Fibroblast of pulmonary artery (primary cell): ENCODE results near the gene RPS14.
"Not testable (repeated sequence)": the region's sequence is repeated elsewhere in the genome, so short reads cannot be mapped to it uniquely, and the experiment has no call there.

Experiments
- DNase-seq: peaks from one replicate; pipeline ENCODE4 v3.0.0-alpha.2; 2010; ENCODE audit warnings: low read depth
- H3K4me3 ChIP-seq: replicated peaks from 2 replicates; pipeline ENCODE4 v1.5.1; 2011; ENCODE audit warnings: low read depth, mild to moderate bottlenecking, control low read depth, low read length, moderate library complexity
- CTCF ChIP-seq: IDR thresholded peaks from 2 replicates; pipeline ENCODE4 v1.5.1; 2011; ENCODE audit warnings: mild to moderate bottlenecking, control low read depth, low read length, inconsistent platforms; ENCODE audit errors: missing control alignments

Gene RPS14

GRCh38 chr5:150479416-150479815, 29.9 kb upstream of the RPS14 start:
- DNase-seq: no peak
- H3K4me3 ChIP-seq: no peak overlapping the region
- no peak for TF ChIP-seq CTCF

GRCh38 chr5:150476568-150476967, 27.0 kb upstream of the RPS14 start:
- not testable (repeated sequence) for H3K4me3 ChIP-seq

GRCh38 chr5:150473673-150474358, 24.3 kb upstream of the RPS14 start:
- peak; percentile 37 for DNase-seq
- H3K4me3 ChIP-seq: no peak overlapping the region
- TF ChIP-seq CTCF: no peak

More at GRCh38 chr5:150476568-150476967, 27.0 kb upstream of the RPS14 start:
- not testable (repeated sequence) for DNase-seq

GRCh38 chr5:150469718-150470469, 20.4 kb upstream of the RPS14 start:
- H3K4me3 ChIP-seq: no peak overlapping the region
- DNase-seq: peak; percentile 95
- no peak for TF ChIP-seq CTCF

- TF ChIP-seq CTCF: no peak
- DNase-seq: no peak
- H3K4me3 ChIP-seq: no peak overlapping the region
Measured at GRCh38 chr5:150468206-150468605, 18.7 kb upstream of the RPS14 start.

- no peak for DNase-seq
- no peak for TF ChIP-seq CTCF
- no peak overlapping the region for H3K4me3 ChIP-seq
Measured at GRCh38 chr5:150465927-150466326, 16.4 kb upstream of the RPS14 start.

GRCh38 chr5:150464554-150465012, 15.0 kb upstream of the RPS14 start:
- DNase-seq: peak; percentile 68
- TF ChIP-seq CTCF: no peak
- H3K4me3 ChIP-seq: no peak overlapping the region
